Bronchial epithelial cell (primary cell): ENCODE measurements around the gene UCN3. TPM values are rescaled to one million over a fixed set of nuclear protein-coding genes. Genes with fewer than 3 reads are reported as not detected.

Source experiments
- DNase-seq: peaks from one replicate; pipeline ENCODE4 v3.0.0-alpha.2; 2010; ENCODE audit warnings: low read depth
- FAIRE-seq: peaks from 2 replicates; lab custom pipeline; 2011; peaks lifted over from hg19 to GRCh38; lab: Jason Lieb, UNC
- H3K27me3 ChIP-seq: 2 replicates; pipeline ENCODE4 v1.5.1; 2011; ENCODE audit warnings: low read length; ENCODE audit not compliant: control insufficient read depth, insufficient read depth
- H3K36me3 ChIP-seq: 2 replicates; pipeline ENCODE4 v1.5.1; 2011; ENCODE audit warnings: low read length; ENCODE audit not compliant: control insufficient read depth, insufficient read depth
- H3K4me3 ChIP-seq: 2 replicates; pipeline ENCODE4 v1.5.1; 2011; ENCODE audit warnings: mild to moderate bottlenecking, low read depth, low read length, control low read depth
- CTCF ChIP-seq: IDR thresholded peaks from 2 replicates; pipeline ENCODE4 v1.5.1; 2011; ENCODE audit warnings: mild to moderate bottlenecking, moderate library complexity, low read length, control low read depth, inconsistent platforms; ENCODE audit not compliant: insufficient read depth, severe bottlenecking
- total RNA-seq: library from RNA; depleted of rRNA; stranded (reverse); fragments of >200 nt; gene quantifications from 2 replicates; pipeline ENCODE4 v1.2.1, GENCODE V29; 2014

The UCN3 gene
- total RNA-seq, 1 donor from 2014 or later = not detected

GRCh38 chr10:5413012-5413938 is 48.5 kb downstream of the UCN3 start:
- DNase-seq (peak; percentile 63), FAIRE-seq (no peak)
- TF ChIP-seq CTCF = no peak
- H3K4me3 ChIP-seq = peak overlapping the region; percentile 73
- no peaks in the 10 kb centered on the region for H3K36me3 ChIP-seq
- no peaks in the 10 kb centered on the region for H3K27me3 ChIP-seq

GRCh38 chr10:5416981-5417380 is 52.2 kb downstream of the UCN3 start:
- FAIRE-seq (no peak), DNase-seq (no peak)
- TF ChIP-seq CTCF = no peak
- Histone ChIP-seq H3K4me3 (no peak overlapping the region), H3K36me3 (no peaks in the 10 kb centered on the region), H3K27me3 (no peaks in the 10 kb centered on the region)

- H3K4me3 ChIP-seq = no peak overlapping the region
- FAIRE-seq (no peak), DNase-seq (no peak)
- no peak for TF ChIP-seq CTCF
- H3K36me3 ChIP-seq = no peaks in the 10 kb centered on the region
- H3K27me3 ChIP-seq = no peaks in the 10 kb centered on the region
Observed at GRCh38 chr10:5418584-5418983, 53.8 kb downstream of the UCN3 start.

- Histone ChIP-seq H3K36me3 (no peaks in the 10 kb centered on the region), H3K27me3 (no peaks in the 10 kb centered on the region), H3K4me3 (no peak overlapping the region)
- DNase-seq = peak; percentile 15
- TF ChIP-seq CTCF = no peak
- no peak for FAIRE-seq
Observed at GRCh38 chr10:5419466-5420094, 54.8 kb downstream of the UCN3 start.

- Histone ChIP-seq H3K27me3 (no peaks in the 10 kb centered on the region), H3K36me3 (no peaks in the 10 kb centered on the region), H3K4me3 (no peak overlapping the region)
- FAIRE-seq = no peak
- DNase-seq = no peak
- no peak for TF ChIP-seq CTCF
Observed at GRCh38 chr10:5423771-5424170, 59.0 kb downstream of the UCN3 start.

Other genes with a start within 250 kb of the UCN3 start
- 0.26 TPM in 1 of 2 replicates, not detected in the other for gene AKR1C8, start 179.8 kb upstream of the UCN3 start, total RNA-seq
- gene AKR1C4, start 168.1 kb upstream of the UCN3 start, total RNA-seq = not detected in 2 replicates
- gene TUBAL3, start 39.9 kb downstream of the UCN3 start, total RNA-seq = 0.26 TPM in 2 replicates
- gene NET1, start 47.6 kb downstream of the UCN3 start, total RNA-seq = 45.8 and 118 TPM in 2 replicates
- gene CALML5, start 134.6 kb downstream of the UCN3 start, total RNA-seq = 0.79 and 4.4 TPM in 2 replicates
- gene CALML3, start 160.0 kb downstream of the UCN3 start, total RNA-seq = 0.53 and 1.0 TPM in 2 replicates